Measurements from ENCODE around the gene SORT1. TPM values are rescaled to one million over a fixed set of nuclear protein-coding genes. Genes with fewer than 3 reads are reported as not detected.

The SORT1 gene
- total and polyA plus RNA-seq, 2 of the 13 experiments (the other 11 are each of a cell fraction or from before 2014, with no cell fraction given), result 32.4 to 93.0 TPM

GRCh38 chr1:109398343-109399225, 866 bp upstream of the SORT1 start (continued):
- TF ChIP-seq ZSCAN5A (CRISPR knock-in tag; IDR thresholded peaks at IDR 0.05; ENCODE audit: borderline replicate concordance) (no peak), ARHGAP35 (CRISPR knock-in tag; IDR thresholded peaks at IDR 0.05; ENCODE audit: borderline replicate concordance) (0 out of 2 replicates have a peak, but pooled peaks have one; percentile 41), GMEB2 (CRISPR knock-in tag; IDR thresholded peaks at IDR 0.05; ENCODE audit: low read depth) (0 out of 2 replicates have a peak, but pooled peaks have one; percentile 2), ZSCAN12 (CRISPR knock-in tag; IDR thresholded peaks at IDR 0.05) (no peak), ZNF660 (CRISPR knock-in tag; IDR thresholded peaks at IDR 0.05; ENCODE audit: borderline replicate concordance, low read depth) (no peak), ASH2L (IDR thresholded peaks at IDR 0.05; ENCODE audit: insufficient read length, low read depth, low read length) (peak; percentile 39), DMAP1 (CRISPR knock-in tag; IDR thresholded peaks at IDR 0.05) (0 out of 2 replicates have a peak, but pooled peaks have one; percentile 2), ZNF687 (CRISPR knock-in tag; IDR thresholded peaks at IDR 0.05) (peak; percentile 6), CEBPB (IDR thresholded peaks at IDR 0.05; ENCODE audit: borderline replicate concordance, low read depth, low read length) (no peak), TBX2 (CRISPR knock-in tag; IDR thresholded peaks at IDR 0.05; ENCODE audit: borderline replicate concordance) (0 out of 2 replicates have a peak, but pooled peaks have one; percentile 1), ZNF256 (CRISPR knock-in tag; conservative IDR thresholded peaks at IDR 0.05) (no peak), TGIF2 (CRISPR knock-in tag; IDR thresholded peaks at IDR 0.05) (no peak), FIP1L1 (IDR thresholded peaks at IDR 0.05; ENCODE audit: borderline replicate concordance, insufficient read depth, low read depth, low read length) (no peak), NFE2L2 (IDR thresholded peaks at IDR 0.05; ENCODE audit: low read length) (peak; percentile 72), NFATC3 (CRISPR knock-in tag; IDR thresholded peaks at IDR 0.05) (0 out of 2 replicates have a peak, but pooled peaks have one; percentile 3), RBM39 (IDR thresholded peaks at IDR 0.05; ENCODE audit: low read depth, low read length, poor library complexity, severe bottlenecking) (no peak), GPN1 (CRISPR knock-in tag; IDR thresholded peaks at IDR 0.05; ENCODE audit: borderline replicate concordance) (no peak), BORCS8-MEF2B (CRISPR knock-in tag; IDR thresholded peaks at IDR 0.05) (0 out of 2 replicates have a peak, but pooled peaks have one; percentile 44), ZNF362 (CRISPR knock-in tag; IDR thresholded peaks at IDR 0.05; ENCODE audit: borderline replicate concordance) (no peak)
